HG03521 (cell line): ENCODE measurements around the gene RIPK3.
"Not testable (repeated sequence)": the region's sequence is repeated elsewhere in the genome, so short reads cannot be mapped to it uniquely, and the experiment has no call there.

Source experiments
- ATAC-seq: cut with Tn5 transposase; IDR thresholded peaks from one replicate; pipeline ENCODE4 v1.9.1; 2021; ENCODE audit warnings: mild to moderate bottlenecking, moderate library complexity; ENCODE audit not compliant: unreplicated experiment

RIPK3 gene

GRCh38 chr14:24339284-24340151, at the start of gene RIPK3:
TSS of gene RIPK3 (minus strand) at chr14:24339991. CDS start at chr14:24339826, 165 bp downstream.
- ATAC-seq = peak; percentile 75

- no peak for ATAC-seq
These were observed 49.5 kb upstream of the RIPK3 start for GRCh38 chr14:24389226-24389848.

DNA sequence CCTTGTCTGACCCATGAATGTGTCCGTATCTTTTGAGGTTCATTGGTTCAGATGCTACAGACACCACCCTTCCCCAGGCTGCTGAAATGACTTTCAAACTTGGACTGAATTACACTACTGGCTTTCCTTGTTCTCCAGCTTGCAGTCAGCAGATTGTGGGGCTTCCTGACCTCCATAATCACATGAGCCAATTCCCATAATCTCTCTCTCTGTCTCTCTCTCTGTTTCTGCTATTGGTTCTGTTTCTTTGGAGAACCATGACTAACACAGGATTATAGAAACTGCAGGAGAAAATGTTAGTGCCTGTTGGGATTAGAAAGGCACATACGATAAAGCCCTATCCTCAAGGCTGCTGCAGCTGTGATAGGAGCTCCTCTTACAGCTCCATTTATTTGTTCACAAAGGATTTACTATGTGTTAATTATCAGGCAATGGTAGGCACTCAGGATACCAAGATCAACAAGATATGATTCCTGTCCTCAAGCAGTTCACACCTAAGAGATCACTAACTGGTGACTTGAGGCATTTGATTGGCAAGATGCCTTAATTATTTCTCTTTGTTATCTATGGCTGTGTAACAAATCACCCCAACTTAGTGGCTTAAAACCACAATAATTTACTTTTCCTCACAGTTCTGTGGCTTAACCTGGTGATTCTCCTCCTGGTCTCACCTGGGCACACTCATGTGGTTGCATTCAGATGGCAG, 48.8 kb upstream of the RIPK3 start:
- ATAC-seq = no peak

DNA sequence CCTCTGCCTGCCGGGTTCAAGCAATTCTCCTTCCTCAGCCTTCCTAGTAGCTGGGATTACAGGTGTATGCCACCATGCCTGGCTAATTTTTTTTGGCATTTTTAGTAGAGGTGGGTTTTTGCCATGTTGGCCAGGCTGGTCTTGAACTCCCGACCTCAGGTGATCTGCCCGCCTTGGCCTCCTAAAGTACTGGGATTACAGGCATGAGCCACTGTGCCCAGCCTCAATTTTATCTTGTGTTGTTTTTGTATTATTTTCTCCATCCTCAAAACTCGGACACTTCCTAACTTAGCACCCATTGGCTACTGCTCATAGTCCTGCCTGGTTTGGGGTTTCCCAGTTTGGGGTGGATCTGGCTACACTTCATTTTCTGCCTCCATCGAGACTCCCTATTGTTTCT, 47.8 kb upstream of the RIPK3 start:
- ATAC-seq = not testable (repeated sequence)

- no peak for ATAC-seq
These were observed 47.2 kb upstream of the RIPK3 start for GRCh38 chr14:24387009-24387345.

GRCh38 chr14:24385524-24385923, 45.7 kb upstream of the RIPK3 start:
- ATAC-seq = no peak

DNA sequence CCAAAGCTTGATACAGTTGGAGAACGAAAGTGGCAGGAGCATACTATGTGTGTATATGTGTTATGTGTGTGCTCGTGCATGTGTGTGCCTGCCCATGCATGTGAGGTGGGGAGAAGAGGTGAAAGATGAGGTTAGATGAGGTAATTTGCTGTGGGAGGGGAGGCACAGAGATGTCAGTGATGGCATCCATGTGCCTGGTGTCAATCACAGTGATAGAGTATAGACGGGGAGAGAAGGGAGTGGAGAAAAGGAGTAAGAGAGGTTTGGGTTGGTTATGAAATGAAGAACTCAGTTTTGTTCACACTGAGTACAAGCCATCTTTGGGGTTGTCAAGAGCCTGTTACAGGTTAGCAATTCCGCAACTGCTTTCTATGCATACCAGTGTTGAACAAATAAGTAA, 44.4 kb upstream of the RIPK3 start:
- no peak for ATAC-seq

DNA sequence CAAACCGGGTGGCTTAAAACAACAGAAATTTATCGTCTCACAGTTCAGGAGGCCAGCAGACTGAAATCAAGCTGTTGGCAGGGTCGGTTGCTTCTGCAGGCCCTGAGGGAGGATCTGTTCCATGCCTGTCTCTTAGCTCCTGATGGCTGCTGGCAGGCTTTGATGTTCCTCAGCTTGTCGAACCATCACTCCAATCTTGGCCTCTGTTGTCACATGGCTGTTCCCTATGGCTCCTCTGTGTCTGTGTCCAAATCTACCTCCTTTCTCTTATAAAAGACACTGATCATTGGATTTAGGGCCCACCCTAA, 42.2 kb upstream of the RIPK3 start:
- no peak for ATAC-seq

GRCh38 chr14:24381363-24382063, 41.7 kb upstream of the RIPK3 start:
- ATAC-seq = no peak

DNA sequence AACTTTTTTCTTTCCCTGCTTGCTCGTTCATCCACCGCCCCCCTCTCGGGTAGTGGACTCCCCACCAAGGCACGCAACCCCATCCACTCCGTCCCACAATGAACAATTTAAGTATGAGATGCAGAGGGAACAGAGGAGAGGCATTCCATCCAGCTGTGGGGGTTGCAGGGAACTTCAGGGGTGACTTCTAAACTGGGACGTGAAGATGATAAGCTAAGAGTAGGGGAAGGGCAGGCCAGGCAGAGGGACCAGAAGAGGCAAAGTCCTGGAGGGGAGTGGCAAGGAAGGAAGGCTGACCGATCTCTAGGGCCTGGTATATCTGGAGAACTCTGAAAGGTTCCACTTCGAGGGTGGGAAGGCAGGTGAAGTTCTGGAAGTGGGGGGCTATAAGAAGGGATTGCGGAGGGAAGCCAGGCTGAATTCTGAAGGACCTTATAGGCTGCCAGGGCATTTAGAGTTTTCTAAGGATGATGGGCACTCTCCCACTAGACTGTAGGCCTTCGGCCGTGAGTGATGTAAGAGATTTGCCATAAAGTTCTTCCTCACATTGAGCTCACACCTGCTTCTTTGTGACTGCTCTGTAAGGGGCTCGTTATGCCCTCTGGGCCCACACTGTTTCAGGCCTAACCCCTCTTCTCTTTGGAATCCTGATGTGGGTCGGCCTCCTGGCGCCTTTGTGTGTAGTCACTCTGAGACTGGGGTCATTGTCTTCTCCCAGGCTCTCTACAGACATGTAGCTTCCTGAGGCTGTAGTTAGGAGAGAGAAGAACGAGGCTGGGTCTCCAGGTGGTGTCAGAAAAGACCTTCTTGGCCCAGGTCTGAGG, 40.3 kb upstream of the RIPK3 start:
- ATAC-seq = no peak

GRCh38 chr14:24378981-24379906, 39.5 kb upstream of the RIPK3 start:
- no peak for ATAC-seq

DNA sequence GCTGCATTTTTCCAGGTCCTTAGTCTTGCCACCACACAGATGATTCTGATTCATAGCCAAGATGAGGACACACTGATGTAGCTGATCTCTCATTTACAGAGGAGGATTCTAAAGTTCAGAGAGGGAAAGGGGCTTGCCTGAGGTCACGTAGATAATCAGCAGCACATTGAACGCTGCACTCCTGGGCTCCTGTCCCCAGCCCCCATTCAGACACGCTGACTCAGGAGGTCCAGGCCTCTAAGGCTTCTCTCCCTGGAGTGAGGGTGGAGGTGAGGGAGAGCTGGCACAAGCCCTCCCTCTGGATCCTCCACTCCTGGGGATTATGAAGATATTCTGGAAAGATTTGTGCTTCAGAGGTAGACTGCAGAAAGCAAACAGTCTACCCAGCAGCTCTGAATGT, 38.5 kb upstream of the RIPK3 start:
- no peak for ATAC-seq

DNA sequence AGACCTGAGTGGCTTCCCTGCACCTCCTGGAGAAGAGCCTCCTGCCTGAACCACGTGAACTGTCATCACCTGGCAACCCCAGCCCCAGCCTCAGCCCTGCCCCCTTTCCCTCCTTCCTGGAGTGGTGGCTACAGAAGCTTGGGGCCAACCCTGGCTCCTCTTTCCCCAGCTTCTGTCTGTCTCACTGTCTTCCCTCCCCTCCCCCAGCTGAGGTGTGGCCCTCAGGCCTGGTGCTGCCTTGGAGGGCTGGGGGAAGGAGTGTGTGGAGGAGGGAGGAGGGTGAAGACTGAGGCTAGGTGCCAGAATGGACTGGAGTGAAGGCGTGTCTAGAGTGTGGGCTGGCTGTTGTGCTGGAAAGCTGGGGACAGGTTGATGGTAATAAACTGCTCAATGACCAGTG, 37.9 kb upstream of the RIPK3 start:
- no peak for ATAC-seq

GRCh38 chr14:24377126-24377525, 37.3 kb upstream of the RIPK3 start:
- ATAC-seq = no peak

DNA sequence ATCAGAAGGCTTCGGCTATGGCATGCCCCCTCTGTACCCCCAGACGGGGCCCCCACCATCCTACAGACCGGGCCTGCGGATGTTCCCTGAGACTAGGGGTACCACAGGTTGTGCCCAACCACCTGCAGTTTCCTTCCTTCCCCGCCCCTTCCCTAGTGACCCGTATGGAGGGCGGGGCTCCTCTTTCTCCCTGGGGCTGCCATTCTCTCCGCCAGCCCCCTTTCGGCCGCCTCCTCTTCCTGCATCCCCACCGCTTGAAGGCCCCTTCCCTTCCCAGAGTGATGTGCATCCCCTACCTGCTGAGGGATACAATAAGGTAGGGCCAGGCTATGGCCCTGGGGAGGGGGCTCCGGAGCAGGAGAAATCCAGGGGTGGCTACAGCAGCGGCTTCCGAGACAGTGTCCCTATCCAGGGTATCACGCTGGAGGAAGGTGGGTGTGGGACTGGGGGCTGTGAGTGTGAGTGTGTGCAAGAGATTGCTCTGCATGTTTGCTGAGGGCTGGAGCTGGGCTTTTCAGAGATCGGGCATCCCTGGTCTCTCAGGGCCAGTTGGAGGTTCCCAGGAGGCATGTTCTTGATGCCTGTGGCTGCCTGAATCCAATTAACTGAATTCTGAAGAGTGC, 36.8 kb upstream of the RIPK3 start:
- no peak for ATAC-seq

- no peak for ATAC-seq
These were observed 33.1 kb upstream of the RIPK3 start for GRCh38 chr14:24372701-24373416.

DNA sequence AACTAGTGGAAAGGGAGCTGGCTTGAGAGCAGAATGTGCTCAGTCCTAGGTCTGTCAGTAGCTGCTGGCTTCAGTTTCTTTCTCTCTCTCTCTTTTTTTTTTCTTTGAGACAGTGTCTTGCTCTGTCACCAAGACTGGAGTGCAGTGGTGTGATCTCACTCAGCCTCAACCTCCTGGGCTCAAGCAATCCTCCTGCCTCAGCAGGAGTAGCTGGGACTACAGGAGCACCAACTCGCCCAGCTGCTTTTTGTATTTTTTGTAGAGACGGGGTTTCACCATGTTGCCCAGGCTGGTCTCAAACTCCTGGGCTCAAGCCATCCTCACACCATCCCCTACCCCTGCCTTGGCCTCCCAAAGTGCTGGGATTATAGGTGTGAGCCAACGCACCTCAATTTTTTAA, 31.8 kb upstream of the RIPK3 start:
- ATAC-seq = not testable (repeated sequence)

GRCh38 chr14:24370748-24371147, 31.0 kb upstream of the RIPK3 start:
- ATAC-seq = no peak
